Measurements from ENCODE around the gene TTC27.

The TTC27 gene

GRCh38 chr2:32801741-32802140, 173.9 kb downstream of the TTC27 start:
- H3K9ac ChIP-seq (ENCODE audit: low read length): no peak overlapping the region
- no peaks in the 10 kb centered on the region for H4K20me1 ChIP-seq (ENCODE audit: insufficient read depth, low read length)
- H3K27ac ChIP-seq (ENCODE audit: low read length): no peak overlapping the region
- H3K79me2 ChIP-seq (ENCODE audit: low read length): no peaks in the 10 kb centered on the region
- H3K36me3 ChIP-seq (replicated peaks; ENCODE audit: low read depth, low read length): no peaks in the 10 kb centered on the region
- no peak overlapping the region for H2AFZ ChIP-seq (ENCODE audit: low read depth, low read length)
- H3K4me2 ChIP-seq (ENCODE audit: low read length): no peak overlapping the region
- H3K27me3 ChIP-seq (ENCODE audit: low read depth, low read length): no peaks in the 10 kb centered on the region
- H3K9me3 ChIP-seq (ENCODE audit: insufficient read depth, low read length): no peaks in the 10 kb centered on the region
- no peaks in the 10 kb centered on the region for H3K4me1 ChIP-seq (ENCODE audit: low read length)
- H3K4me3 ChIP-seq (ENCODE audit: low read length): no peak overlapping the region
- TF ChIP-seq EZH2phosphoT487 (IDR thresholded peaks at IDR 0.05; ENCODE audit: low read depth) (no peak), CTCF (IDR thresholded peaks at IDR 0.05; ENCODE audit: low read depth, low read length) (no peak)

- no peaks in the 10 kb centered on the region for H3K4me1 ChIP-seq (ENCODE audit: low read length)
- no peak overlapping the region for H3K9ac ChIP-seq (ENCODE audit: low read length)
- no peak overlapping the region for H3K4me2 ChIP-seq (ENCODE audit: low read length)
- H3K27me3 ChIP-seq (ENCODE audit: low read depth, low read length): no peaks in the 10 kb centered on the region
- no peak for TF ChIP-seq CTCF (IDR thresholded peaks at IDR 0.05; ENCODE audit: low read depth, low read length)
- no peak for TF ChIP-seq EZH2phosphoT487 (IDR thresholded peaks at IDR 0.05; ENCODE audit: low read depth)
- no peaks in the 10 kb centered on the region for H3K9me3 ChIP-seq (ENCODE audit: insufficient read depth, low read length)
- H3K79me2 ChIP-seq (ENCODE audit: low read length): no peaks in the 10 kb centered on the region
- no peaks in the 10 kb centered on the region for H4K20me1 ChIP-seq (ENCODE audit: insufficient read depth, low read length)
- no peak overlapping the region for H2AFZ ChIP-seq (ENCODE audit: low read depth, low read length)
- H3K36me3 ChIP-seq (replicated peaks; ENCODE audit: low read depth, low read length): no peaks in the 10 kb centered on the region
- H3K27ac ChIP-seq (ENCODE audit: low read length): no peak overlapping the region
- H3K4me3 ChIP-seq (ENCODE audit: low read length): no peak overlapping the region
Measured at GRCh38 chr2:32802877-32803276, 175.0 kb downstream of the TTC27 start.

GRCh38 chr2:32804205-32804604, 176.4 kb downstream of the TTC27 start:
- Histone ChIP-seq H3K4me1 (ENCODE audit: low read length) (no peaks in the 10 kb centered on the region), H3K4me3 (ENCODE audit: low read length) (no peak overlapping the region), H3K27ac (ENCODE audit: low read length) (no peak overlapping the region), H3K79me2 (ENCODE audit: low read length) (no peaks in the 10 kb centered on the region), H3K9ac (ENCODE audit: low read length) (no peak overlapping the region), H3K27me3 (ENCODE audit: low read depth, low read length) (no peaks in the 10 kb centered on the region), H3K36me3 (replicated peaks; ENCODE audit: low read depth, low read length) (no peaks in the 10 kb centered on the region), H4K20me1 (ENCODE audit: insufficient read depth, low read length) (no peaks in the 10 kb centered on the region), H3K9me3 (ENCODE audit: insufficient read depth, low read length) (no peaks in the 10 kb centered on the region), H3K4me2 (ENCODE audit: low read length) (no peak overlapping the region), H2AFZ (ENCODE audit: low read depth, low read length) (no peak overlapping the region)
- TF ChIP-seq EZH2phosphoT487 (IDR thresholded peaks at IDR 0.05; ENCODE audit: low read depth) (no peak), CTCF (IDR thresholded peaks at IDR 0.05; ENCODE audit: low read depth, low read length) (no peak)

- H3K27me3 ChIP-seq (ENCODE audit: low read depth, low read length): no peaks in the 10 kb centered on the region
- no peaks in the 10 kb centered on the region for H3K36me3 ChIP-seq (replicated peaks; ENCODE audit: low read depth, low read length)
- no peaks in the 10 kb centered on the region for H3K79me2 ChIP-seq (ENCODE audit: low read length)
- H3K27ac ChIP-seq (ENCODE audit: low read length): no peak overlapping the region
- no peak overlapping the region for H2AFZ ChIP-seq (ENCODE audit: low read depth, low read length)
- H4K20me1 ChIP-seq (ENCODE audit: insufficient read depth, low read length): no peaks in the 10 kb centered on the region
- no peak overlapping the region for H3K9ac ChIP-seq (ENCODE audit: low read length)
- TF ChIP-seq CTCF (IDR thresholded peaks at IDR 0.05; ENCODE audit: low read depth, low read length) (no peak), EZH2phosphoT487 (IDR thresholded peaks at IDR 0.05; ENCODE audit: low read depth) (no peak)
- no peaks in the 10 kb centered on the region for H3K4me1 ChIP-seq (ENCODE audit: low read length)
- no peak overlapping the region for H3K4me2 ChIP-seq (ENCODE audit: low read length)
- H3K4me3 ChIP-seq (ENCODE audit: low read length): no peak overlapping the region
- H3K9me3 ChIP-seq (ENCODE audit: insufficient read depth, low read length): no peaks in the 10 kb centered on the region
Measured at GRCh38 chr2:32805104-32806095, 177.6 kb downstream of the TTC27 start.
